WERI-Rb-1 (cell line): ENCODE measurements around the gene KLHL36.

Source experiments
- DNase-seq: peaks from one replicate; pipeline ENCODE4 v3.0.0-alpha.2; 2020
- H3K27ac ChIP-seq: fragments of 250-450 bp; sonication (Bioruptor Pico); 2 replicates; pipeline ENCODE4 v1.5.1; 2020; ENCODE audit warnings: mild to moderate bottlenecking, moderate library complexity
- H3K27me3 ChIP-seq: fragments of 250-450 bp; sonication (Bioruptor Pico); 2 replicates; pipeline ENCODE4 v1.5.1; 2021; ENCODE audit warnings: mild to moderate bottlenecking, low read depth, moderate library complexity; ENCODE audit not compliant: insufficient read depth, severe bottlenecking
- H3K36me3 ChIP-seq: fragments of 250-450 bp; sonication (Bioruptor Pico); 2 replicates; pipeline ENCODE4 v1.5.1; 2020; ENCODE audit warnings: mild to moderate bottlenecking, moderate library complexity
- H3K4me3 ChIP-seq: 2 replicates; pipeline ENCODE4 v1.5.1; 2011; ENCODE audit warnings: low read depth, mild to moderate bottlenecking, control low read depth, low read length
- H3K9me3 ChIP-seq: fragments of 250-450 bp; sonication (Bioruptor Pico); 2 replicates; pipeline ENCODE4 v1.5.1; 2021; ENCODE audit warnings: mild to moderate bottlenecking, moderate library complexity; ENCODE audit not compliant: severe bottlenecking
- TF ChIP-seq, protein P1 (sequence below): IDR thresholded peaks from 2 replicates; pipeline ENCODE4 v1.5.1; 2011; ENCODE audit warnings: low read depth, mild to moderate bottlenecking, control low read depth, inconsistent platforms, low read length

The KLHL36 gene

DNA sequence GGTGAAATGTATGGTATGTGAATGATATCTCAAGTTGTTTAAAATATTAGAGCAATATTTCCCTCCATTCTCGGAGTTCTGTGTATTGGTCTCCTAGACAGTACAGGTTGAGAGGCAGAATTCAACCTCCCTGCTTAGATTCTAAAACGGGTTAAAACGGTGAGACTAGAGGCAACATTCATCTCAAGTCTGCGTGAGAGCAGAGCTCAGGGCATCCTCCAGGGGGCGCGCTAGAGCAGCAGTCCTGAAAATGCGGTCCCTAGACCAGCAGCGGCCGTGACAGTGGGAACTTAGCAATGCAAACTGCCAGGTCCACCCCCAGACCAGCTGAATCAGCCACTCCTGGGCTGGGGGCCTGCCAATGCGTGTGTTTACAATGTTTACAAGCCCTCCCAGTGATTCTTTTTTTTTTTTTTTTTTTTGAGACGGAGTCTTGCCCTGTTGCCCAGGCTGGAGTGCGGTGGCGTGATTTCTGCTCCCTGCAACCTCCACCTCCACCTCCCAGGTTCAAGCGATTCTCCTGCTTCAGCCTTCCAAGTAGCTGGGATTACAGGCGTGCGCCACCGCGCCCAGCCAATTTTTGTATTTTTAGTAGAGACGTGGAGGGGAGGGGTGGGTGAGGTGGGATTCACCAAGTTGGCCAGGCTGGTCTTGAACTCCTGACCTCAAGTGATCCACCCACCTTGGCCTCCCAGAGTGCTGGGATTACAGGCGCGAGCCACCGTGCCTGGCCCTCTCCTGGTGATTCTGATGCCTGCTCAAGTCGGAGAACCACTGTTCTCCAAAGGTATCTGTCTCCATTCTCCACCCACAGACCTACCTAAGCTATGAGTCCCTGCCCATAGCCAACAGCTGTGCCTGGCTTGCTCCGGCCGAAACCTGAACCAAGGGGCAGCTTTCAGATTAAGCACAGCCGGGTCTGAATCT lies 24.2 kb downstream of the KLHL36 start:
- H3K27me3 ChIP-seq: no peaks in the 10 kb centered on the region
- no peak overlapping the region for H3K27ac ChIP-seq
- H3K9me3 ChIP-seq: no peaks in the 10 kb centered on the region
- H3K4me3 ChIP-seq: no peak overlapping the region
- no peaks in the 10 kb centered on the region for H3K36me3 ChIP-seq
- DNase-seq: peak; percentile 58
- TF ChIP-seq, protein P1, sequence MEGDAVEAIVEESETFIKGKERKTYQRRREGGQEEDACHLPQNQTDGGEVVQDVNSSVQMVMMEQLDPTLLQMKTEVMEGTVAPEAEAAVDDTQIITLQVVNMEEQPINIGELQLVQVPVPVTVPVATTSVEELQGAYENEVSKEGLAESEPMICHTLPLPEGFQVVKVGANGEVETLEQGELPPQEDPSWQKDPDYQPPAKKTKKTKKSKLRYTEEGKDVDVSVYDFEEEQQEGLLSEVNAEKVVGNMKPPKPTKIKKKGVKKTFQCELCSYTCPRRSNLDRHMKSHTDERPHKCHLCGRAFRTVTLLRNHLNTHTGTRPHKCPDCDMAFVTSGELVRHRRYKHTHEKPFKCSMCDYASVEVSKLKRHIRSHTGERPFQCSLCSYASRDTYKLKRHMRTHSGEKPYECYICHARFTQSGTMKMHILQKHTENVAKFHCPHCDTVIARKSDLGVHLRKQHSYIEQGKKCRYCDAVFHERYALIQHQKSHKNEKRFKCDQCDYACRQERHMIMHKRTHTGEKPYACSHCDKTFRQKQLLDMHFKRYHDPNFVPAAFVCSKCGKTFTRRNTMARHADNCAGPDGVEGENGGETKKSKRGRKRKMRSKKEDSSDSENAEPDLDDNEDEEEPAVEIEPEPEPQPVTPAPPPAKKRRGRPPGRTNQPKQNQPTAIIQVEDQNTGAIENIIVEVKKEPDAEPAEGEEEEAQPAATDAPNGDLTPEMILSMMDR: peak; percentile 81

DNA sequence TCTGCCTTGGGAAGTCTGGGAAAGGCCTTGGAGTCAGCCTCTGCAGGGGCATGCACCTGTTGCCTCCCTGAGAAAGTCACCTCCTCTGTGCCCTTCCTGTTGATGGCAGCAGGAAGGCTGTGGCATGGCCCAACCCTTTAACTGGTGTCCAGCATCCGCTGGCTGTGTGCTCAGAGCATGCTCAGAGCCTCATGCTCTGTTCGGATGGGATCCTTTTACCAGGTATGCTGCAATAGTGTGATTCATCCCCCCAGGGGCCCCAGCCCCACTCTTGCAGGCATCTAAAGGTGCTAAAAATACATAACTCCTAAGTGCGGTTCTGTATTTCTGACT lies 24.9 kb downstream of the KLHL36 start:
- no peaks in the 10 kb centered on the region for H3K27me3 ChIP-seq
- no peak overlapping the region for H3K27ac ChIP-seq
- no peaks in the 10 kb centered on the region for H3K36me3 ChIP-seq
- DNase-seq: no peak
- H3K4me3 ChIP-seq: no peak overlapping the region
- H3K9me3 ChIP-seq: no peaks in the 10 kb centered on the region
- TF ChIP-seq, protein P1: no peak

DNA sequence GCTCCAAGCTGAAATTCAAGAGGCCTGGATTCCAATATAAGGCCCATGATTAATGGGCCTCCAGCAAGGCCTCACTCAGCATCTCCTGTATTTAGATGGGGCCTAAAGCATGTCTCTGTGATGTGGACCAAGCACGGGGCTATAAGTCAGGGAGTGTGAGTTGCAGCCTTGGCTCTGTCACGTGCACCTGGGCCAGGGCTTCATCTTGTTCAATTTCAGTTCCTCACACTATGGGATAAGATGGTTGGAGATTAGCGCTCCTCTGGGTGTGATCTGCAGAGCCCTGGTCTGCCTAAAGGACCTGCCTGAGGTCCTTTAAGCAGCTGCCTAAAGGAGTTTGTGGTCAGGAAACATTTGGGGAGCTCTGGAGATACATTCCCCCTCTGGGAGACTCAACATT lies 25.2 kb downstream of the KLHL36 start:
- H3K4me3 ChIP-seq: no peak overlapping the region
- TF ChIP-seq, protein P1: no peak
- H3K36me3 ChIP-seq: no peaks in the 10 kb centered on the region
- H3K9me3 ChIP-seq: no peaks in the 10 kb centered on the region
- no peak for DNase-seq
- H3K27ac ChIP-seq: no peak overlapping the region
- H3K27me3 ChIP-seq: no peaks in the 10 kb centered on the region

DNA sequence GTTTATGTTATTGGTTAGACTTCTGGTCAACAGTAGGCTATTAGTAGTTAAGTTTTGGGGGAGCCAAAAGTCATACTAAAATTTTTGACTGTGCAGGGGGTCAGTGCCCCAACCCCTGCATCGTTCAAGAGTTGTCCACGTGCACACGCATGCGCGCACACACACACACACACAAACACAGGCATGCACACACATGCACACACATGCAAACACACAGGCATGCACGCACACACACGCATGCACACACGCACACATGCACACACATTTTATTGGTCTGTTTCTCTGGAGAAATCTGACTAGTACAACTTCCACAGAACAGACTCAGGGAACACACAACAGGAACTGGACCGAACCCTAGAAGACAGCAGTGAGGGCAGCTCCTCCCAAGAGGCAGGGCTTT lies 27.1 kb downstream of the KLHL36 start:
- no peak overlapping the region for H3K4me3 ChIP-seq
- H3K27ac ChIP-seq: no peak overlapping the region
- no peaks in the 10 kb centered on the region for H3K36me3 ChIP-seq
- TF ChIP-seq, protein P1: no peak
- H3K27me3 ChIP-seq: no peaks in the 10 kb centered on the region
- H3K9me3 ChIP-seq: no peaks in the 10 kb centered on the region
- DNase-seq: no peak

DNA sequence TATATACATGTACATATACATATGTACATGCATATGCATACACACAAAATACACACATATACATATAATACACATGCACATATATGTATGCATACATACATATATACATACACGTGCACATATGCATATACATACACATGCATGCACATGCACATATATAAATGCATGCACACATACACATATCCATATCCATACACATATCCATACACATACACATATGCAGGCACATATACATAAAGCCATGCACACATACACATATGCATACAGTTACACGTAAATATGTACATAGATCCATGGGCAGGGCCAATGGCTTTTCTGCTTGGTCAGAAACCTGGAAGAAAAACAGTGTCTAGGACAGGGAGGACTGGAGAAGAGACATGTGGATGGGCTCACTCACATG lies 27.6 kb downstream of the KLHL36 start:
- Histone ChIP-seq H3K4me3 (no peak overlapping the region), H3K9me3 (no peaks in the 10 kb centered on the region)

More for the DNA sequence above, 27.6 kb downstream of the KLHL36 start:
- no peaks in the 10 kb centered on the region for H3K27me3 ChIP-seq
- TF ChIP-seq, protein P1: no peak
- no peak overlapping the region for H3K27ac ChIP-seq
- no peaks in the 10 kb centered on the region for H3K36me3 ChIP-seq
- DNase-seq: no peak
